Frontal cortex (tissue), 4 donors: Measurements from ENCODE around the gene CTAGE6. TPM values are rescaled to one million over a fixed set of nuclear protein-coding genes. Genes with fewer than 3 reads are reported as not detected.
"Not testable (repeated sequence)": the region's sequence is repeated elsewhere in the genome, so short reads cannot be mapped to it uniquely, and the experiment has no call there.

ENCODE experiments used
- DNase-seq, 2 donors: peaks; one replicate each; pipeline ENCODE4 v3.0.0; 2012; ENCODE audit warnings: low spot score in 2 of 2
- FAIRE-seq: peaks from 2 replicates; lab custom pipeline; 2012; peaks lifted over from hg19 to GRCh38; lab: Jason Lieb, UNC
- small RNA-seq: library from RNA; depleted of rRNA; stranded (forward); fragments of <200 nt; gene quantifications from one replicate; pipeline ENCODE3, GENCODE V24; 2014
- total RNA-seq: library from RNA; depleted of rRNA; stranded (reverse); fragments of >200 nt; gene quantifications from one replicate; pipeline ENCODE4 v1.2.3, GENCODE V29; 2014
- donor health status: control.
- donor health status: control.
- donor health status: control.

CTAGE6 gene
- total RNA-seq, 1 donor from 2014 or later, result under 0.01 TPM

GRCh38 chr7:143727561-143727960 lies 29.9 kb downstream of the CTAGE6 start:
- FAIRE-seq, DNase-seq: not testable (repeated sequence)

- DNase-seq, FAIRE-seq: not testable (repeated sequence)
These were observed 31.4 kb downstream of the CTAGE6 start for GRCh38 chr7:143726143-143726542.

GRCh38 chr7:143720335-143720734 lies 37.2 kb downstream of the CTAGE6 start:
- FAIRE-seq, result not testable (repeated sequence)

GRCh38 chr7:143715543-143716193 lies 41.8 kb downstream of the CTAGE6 start:
- DNase-seq, FAIRE-seq: not testable (repeated sequence)

More at GRCh38 chr7:143720335-143720734, 37.2 kb downstream of the CTAGE6 start:
- not testable (repeated sequence) for DNase-seq

- not testable (repeated sequence) for FAIRE-seq, DNase-seq
These were observed 42.7 kb downstream of the CTAGE6 start for GRCh38 chr7:143714581-143715454.

GRCh38 chr7:143712381-143712780 lies 45.1 kb downstream of the CTAGE6 start:
- not testable (repeated sequence) for FAIRE-seq, DNase-seq

GRCh38 chr7:143711727-143712324 lies 45.7 kb downstream of the CTAGE6 start:
- not testable (repeated sequence) for FAIRE-seq, DNase-seq

GRCh38 chr7:143709895-143710294 lies 47.6 kb downstream of the CTAGE6 start:
- not testable (repeated sequence) for FAIRE-seq, DNase-seq

Small RNA genes within 50 kb of the gene (small RNA-seq; reads per million reads assigned to genes)
- gene RNU6-267P, result not detected

Other genes starting within 250 kb of the CTAGE6 start
- gene CTAGE15, start 185.9 kb downstream of the CTAGE6 start, total RNA-seq, result under 0.01 TPM
- under 0.01 TPM for gene TCAF2, start 136.7 kb downstream of the CTAGE6 start, total RNA-seq
- 160 TPM for gene TCAF1, start 144.5 kb upstream of the CTAGE6 start, total RNA-seq
- not detected for gene OR2F2, start 177.5 kb upstream of the CTAGE6 start, total RNA-seq
- gene OR2F1, start 197.1 kb upstream of the CTAGE6 start, total RNA-seq, result not detected
- gene OR6B1, start 242.6 kb upstream of the CTAGE6 start, total RNA-seq, result not detected